Measurements from ENCODE around the gene POR.

Gene POR

GRCh38 chr7:75884476-75884875, 30.5 kb upstream of the POR start:
- ATAC-seq: no peak
- TF ChIP-seq TOX (CRISPR knock-in tag; IDR thresholded peaks at IDR 0.05; ENCODE audit: borderline replicate concordance) (no peak), ZNF565 (CRISPR knock-in tag; conservative IDR thresholded peaks at IDR 0.05; ENCODE audit: low read depth) (no peak), CREB5 (CRISPR knock-in tag; IDR thresholded peaks at IDR 0.05; ENCODE audit: low read depth) (no peak), ESRRG (CRISPR knock-in tag; IDR thresholded peaks at IDR 0.05) (no peak), PPARA (CRISPR knock-in tag; IDR thresholded peaks at IDR 0.05; ENCODE audit: borderline replicate concordance) (no peak), OSR1 (CRISPR knock-in tag; IDR thresholded peaks at IDR 0.05) (no peak), CSDC2 (CRISPR knock-in tag; IDR thresholded peaks at IDR 0.05) (no peak), GLIS3 (CRISPR knock-in tag; IDR thresholded peaks at IDR 0.05) (no peak), TCF4 (CRISPR knock-in tag; IDR thresholded peaks at IDR 0.05; ENCODE audit: borderline replicate concordance) (no peak), ZC3H10 (CRISPR knock-in tag; IDR thresholded peaks at IDR 0.05) (no peak), SNAI2 (CRISPR knock-in tag; IDR thresholded peaks at IDR 0.05) (no peak), ZFP3 (CRISPR knock-in tag; IDR thresholded peaks at IDR 0.05) (no peak), ZFP30 (CRISPR knock-in tag; IDR thresholded peaks at IDR 0.05) (no peak), ZNF70 (CRISPR knock-in tag; IDR thresholded peaks at IDR 0.05) (no peak), RARB (CRISPR knock-in tag; IDR thresholded peaks at IDR 0.05) (no peak), ARNTL (CRISPR knock-in tag; IDR thresholded peaks at IDR 0.05; ENCODE audit: borderline replicate concordance, low read depth) (no peak), BACH2 (CRISPR knock-in tag; IDR thresholded peaks at IDR 0.05; ENCODE audit: borderline replicate concordance) (no peak), ISL1 (CRISPR knock-in tag; IDR thresholded peaks at IDR 0.05) (no peak), CSRNP3 (CRISPR knock-in tag; IDR thresholded peaks at IDR 0.05) (no peak), POU6F1 (CRISPR knock-in tag; IDR thresholded peaks at IDR 0.05; ENCODE audit: borderline replicate concordance, low read depth) (no peak)

- TF ChIP-seq BACH2 (CRISPR knock-in tag; IDR thresholded peaks at IDR 0.05; ENCODE audit: borderline replicate concordance) (no peak), CREB5 (CRISPR knock-in tag; IDR thresholded peaks at IDR 0.05; ENCODE audit: low read depth) (no peak), ZFP3 (CRISPR knock-in tag; IDR thresholded peaks at IDR 0.05) (no peak), TCF4 (CRISPR knock-in tag; IDR thresholded peaks at IDR 0.05; ENCODE audit: borderline replicate concordance) (no peak)
- ATAC-seq: no peak
These were observed 29.9 kb upstream of the POR start for GRCh38 chr7:75885036-75885435.

GRCh38 chr7:75887669-75888369, 27.1 kb upstream of the POR start:
- ATAC-seq: no peak
- TF ChIP-seq PATZ1 (CRISPR knock-in tag; IDR thresholded peaks at IDR 0.05; ENCODE audit: borderline replicate concordance) (no peak), SNAI2 (CRISPR knock-in tag; IDR thresholded peaks at IDR 0.05) (no peak), ZFP3 (CRISPR knock-in tag; IDR thresholded peaks at IDR 0.05) (no peak), POU6F1 (CRISPR knock-in tag; IDR thresholded peaks at IDR 0.05; ENCODE audit: borderline replicate concordance, low read depth) (no peak), ISL1 (CRISPR knock-in tag; IDR thresholded peaks at IDR 0.05) (no peak), CSRNP3 (CRISPR knock-in tag; IDR thresholded peaks at IDR 0.05) (no peak), ZNF565 (CRISPR knock-in tag; conservative IDR thresholded peaks at IDR 0.05; ENCODE audit: low read depth) (no peak), ESRRG (CRISPR knock-in tag; IDR thresholded peaks at IDR 0.05) (no peak), BACH2 (CRISPR knock-in tag; IDR thresholded peaks at IDR 0.05; ENCODE audit: borderline replicate concordance) (no peak), ZNF8 (CRISPR knock-in tag; IDR thresholded peaks at IDR 0.05) (no peak), GLIS3 (CRISPR knock-in tag; IDR thresholded peaks at IDR 0.05) (no peak), OSR1 (CRISPR knock-in tag; IDR thresholded peaks at IDR 0.05) (no peak), TOX (CRISPR knock-in tag; IDR thresholded peaks at IDR 0.05; ENCODE audit: borderline replicate concordance) (no peak), ZC3H10 (CRISPR knock-in tag; IDR thresholded peaks at IDR 0.05) (no peak)
